Cardiac muscle cell (in vitro differentiated cells and primary cell): Measurements from ENCODE around the gene NXT1. TPM values are rescaled to one million over a fixed set of nuclear protein-coding genes. Genes with fewer than 3 reads are reported as not detected.

Source experiments
- DNase-seq, 2 donors: peaks; one replicate each; pipeline versions ENCODE4 v3.0.0 to v3.0.0-alpha.2; 2010 to 2017; ENCODE audit warnings: low read depth in 1 of 2, low spot score in 1 of 2
- H3K27ac ChIP-seq: fragments of 200-600 bp; sonication (generic); 2 replicates; pipeline ENCODE4 v1.5.1; 2016
- H3K27me3 ChIP-seq: fragments of 200-600 bp; sonication (generic); 2 replicates; pipeline ENCODE4 v1.6.0; 2016; ENCODE audit warnings: control low read depth
- H3K36me3 ChIP-seq: fragments of 200-600 bp; sonication (generic); 2 replicates; pipeline ENCODE4 v1.5.1; 2016; ENCODE audit warnings: control low read depth
- H3K4me1 ChIP-seq: fragments of 200-600 bp; sonication (generic); 2 replicates; pipeline ENCODE4 v1.8.1; 2017; ENCODE audit warnings: low read depth, mild to moderate bottlenecking, mixed run types
- H3K4me3 ChIP-seq: fragments of 200-600 bp; sonication (generic); 2 replicates; pipeline ENCODE4 v1.5.1; 2016; ENCODE audit warnings: mild to moderate bottlenecking
- H3K9me3 ChIP-seq: fragments of 200-600 bp; sonication (generic); 2 replicates; pipeline ENCODE4 v1.5.1; 2017; ENCODE audit warnings: low read depth, mild to moderate bottlenecking, control low read depth
- CTCF ChIP-seq: IDR thresholded peaks from 2 replicates; pipeline ENCODE4 v1.5.1; 2012; ENCODE audit warnings: low read depth, mild to moderate bottlenecking, low read length
- polyA plus RNA-seq: library from polyadenylated mRNA; unstranded; fragments of >200 nt; fragmentation: Nextera tagmentation; extraction: Ambion mirVana; gene quantifications from 2 replicates; pipeline ENCODE4 v1.2.1, GENCODE V29; 2016
- total RNA-seq: library from RNA; depleted of rRNA; stranded (reverse); fragments of >200 nt; gene quantifications from 2 replicates; pipeline ENCODE4 v1.2.3, GENCODE V29; 2016

NXT1 gene
- total and polyA plus RNA-seq, 2 experiments from 2014 or later: 27.4 to 29.1 TPM

GRCh38 chr20:23337312-23337711 is 13.3 kb upstream of the NXT1 start:
- no peak for TF ChIP-seq CTCF
- Histone ChIP-seq H3K4me3 (no peak overlapping the region), H3K27me3 (no peaks in the 10 kb centered on the region), H3K9me3 (no peaks in the 10 kb centered on the region), H3K36me3 (no peaks in the 10 kb centered on the region), H3K27ac (no peak overlapping the region), H3K4me1 (no peaks in the 10 kb centered on the region)
- DNase-seq: no peak

GRCh38 chr20:23339986-23340385 is 10.6 kb upstream of the NXT1 start:
- no peak for TF ChIP-seq CTCF
- Histone ChIP-seq H3K9me3 (no peaks in the 10 kb centered on the region), H3K27ac (no peak overlapping the region), H3K4me3 (no peak overlapping the region), H3K27me3 (no peaks in the 10 kb centered on the region), H3K4me1 (peaks cover 11% of the 10 kb centered on the region), H3K36me3 (no peaks in the 10 kb centered on the region)
- DNase-seq: no peak

GRCh38 chr20:23340524-23340923 is 10.1 kb upstream of the NXT1 start:
- Histone ChIP-seq H3K36me3 (no peaks in the 10 kb centered on the region), H3K4me1 (peaks cover 12% of the 10 kb centered on the region), H3K4me3 (no peak overlapping the region), H3K27ac (no peak overlapping the region), H3K9me3 (no peaks in the 10 kb centered on the region), H3K27me3 (no peaks in the 10 kb centered on the region)
- peak; percentile 54 for TF ChIP-seq CTCF
- DNase-seq: peak; percentile 71 to 80

GRCh38 chr20:23341073-23341472 is 9.5 kb upstream of the NXT1 start:
- H3K4me1 ChIP-seq: peaks cover 12% of the 10 kb centered on the region
- TF ChIP-seq CTCF: no peak
- no peak overlapping the region for H3K27ac ChIP-seq

GRCh38 chr20:23343590-23343989 is 7.0 kb upstream of the NXT1 start:
- Histone ChIP-seq H3K36me3 (no peaks in the 10 kb centered on the region), H3K27me3 (no peaks in the 10 kb centered on the region), H3K4me1 (peaks cover 12% of the 10 kb centered on the region), H3K9me3 (no peaks in the 10 kb centered on the region), H3K4me3 (no peak overlapping the region), H3K27ac (peak overlapping the region; percentile 76)
- TF ChIP-seq CTCF: no peak
- DNase-seq: no peak

More at GRCh38 chr20:23341073-23341472, 9.5 kb upstream of the NXT1 start:
- no peaks in the 10 kb centered on the region for H3K36me3 ChIP-seq
- DNase-seq: no peak
- no peaks in the 10 kb centered on the region for H3K27me3 ChIP-seq
- no peaks in the 10 kb centered on the region for H3K9me3 ChIP-seq
- H3K4me3 ChIP-seq: no peak overlapping the region

- Histone ChIP-seq H3K36me3 (no peaks in the 10 kb centered on the region), H3K4me1 (peaks cover 16% of the 10 kb centered on the region), H3K4me3 (no peak overlapping the region), H3K27me3 (no peaks in the 10 kb centered on the region), H3K9me3 (no peaks in the 10 kb centered on the region), H3K27ac (peak overlapping the region; percentile 76)
- TF ChIP-seq CTCF: no peak
- DNase-seq: peak in 1 of 2 donors; percentile 85
These were observed 6.3 kb upstream of the NXT1 start for GRCh38 chr20:23344336-23344735.
